H9 (cell line): ENCODE data around the gene GPR143. TPM values are rescaled to one million over a fixed set of nuclear protein-coding genes. Genes with fewer than 3 reads are reported as not detected.
"Not testable (repeated sequence)": the region's sequence is repeated elsewhere in the genome, so short reads cannot be mapped to it uniquely, and the experiment has no call there.

Experiments
- DNase-seq: peaks from one replicate; pipeline ENCODE4 v3.0.0-alpha.2; 2017
- H2AFZ ChIP-seq: one replicate; pipeline ENCODE4 v1.6.1; 2013; ENCODE audit warnings: mild to moderate bottlenecking, low read length, control low read depth, moderate library complexity
- H2AK5ac ChIP-seq: 2 replicates; pipeline ENCODE4 v1.6.1; 2013; ENCODE audit warnings: low read length, control low read depth, mixed read lengths; ENCODE audit not compliant: insufficient read length
- H2BK120ac ChIP-seq: one replicate; pipeline ENCODE4 v1.6.1; 2013; ENCODE audit warnings: low read depth, mild to moderate bottlenecking, low read length, control low read depth, inconsistent platforms; ENCODE audit not compliant: poor library complexity, severe bottlenecking
- H2BK12ac ChIP-seq: 2 replicates; pipeline ENCODE4 v1.6.1; 2013; ENCODE audit warnings: low read length, control low read depth, mixed read lengths, low read depth; ENCODE audit not compliant: insufficient read length
- H2BK15ac ChIP-seq: 2 replicates; pipeline ENCODE4 v1.6.1; 2013; ENCODE audit warnings: low read depth, low read length, control low read depth
- H2BK20ac ChIP-seq: one replicate; pipeline ENCODE4 v1.6.1; 2013; ENCODE audit warnings: low read depth, mild to moderate bottlenecking, low read length, control low read depth, inconsistent platforms; ENCODE audit not compliant: poor library complexity, severe bottlenecking
- H2BK5ac ChIP-seq: 2 replicates; pipeline ENCODE4 v1.6.1; 2013; ENCODE audit warnings: low read length, control low read depth, mixed read lengths; ENCODE audit not compliant: insufficient read length
- H3K14ac ChIP-seq: 2 replicates; pipeline ENCODE4 v1.6.1; 2013; ENCODE audit warnings: low read length, control low read depth; ENCODE audit not compliant: insufficient read depth
- H3K18ac ChIP-seq: 2 replicates; pipeline ENCODE4 v1.6.1; 2013; ENCODE audit warnings: low read depth, mild to moderate bottlenecking, mixed read lengths, low read length, control low read depth; ENCODE audit not compliant: insufficient read length
- H3K23ac ChIP-seq: 2 replicates; pipeline ENCODE4 v1.6.1; 2013; ENCODE audit warnings: low read length, control low read depth, mixed read lengths, low read depth; ENCODE audit not compliant: insufficient read length
- H3K23me2 ChIP-seq: 2 replicates; pipeline ENCODE4 v1.6.1; 2013; ENCODE audit warnings: low read depth, mild to moderate bottlenecking, mixed read lengths, low read length, control low read depth; ENCODE audit not compliant: insufficient read length, poor library complexity, severe bottlenecking
- H3K27ac ChIP-seq: 2 replicates; pipeline ENCODE4 v1.5.1; 2013; ENCODE audit warnings: low read length, control low read depth, mixed read lengths, low read depth; ENCODE audit not compliant: insufficient read length
- H3K27me3 ChIP-seq: 2 replicates; pipeline ENCODE4 v1.6.1; 2013; ENCODE audit warnings: low read length, control low read depth, inconsistent platforms; ENCODE audit not compliant: insufficient read depth
- H3K4ac ChIP-seq: 2 replicates; pipeline ENCODE4 v1.6.1; 2013; ENCODE audit warnings: low read depth, mild to moderate bottlenecking, control low read depth, inconsistent platforms, low read length, moderate library complexity
- H3K4me1 ChIP-seq: 2 replicates; pipeline ENCODE4 v1.6.1; 2013; ENCODE audit warnings: low read length, control low read depth, inconsistent platforms; ENCODE audit not compliant: insufficient read depth
- H3K4me2 ChIP-seq: 2 replicates; pipeline ENCODE4 v1.6.1; 2013; ENCODE audit warnings: low read length, control low read depth, mixed read lengths; ENCODE audit not compliant: insufficient read length, insufficient read depth
- H3K56ac ChIP-seq: 2 replicates; pipeline ENCODE4 v1.6.1; 2013; ENCODE audit warnings: low read depth, mild to moderate bottlenecking, mixed read lengths, low read length, control low read depth; ENCODE audit not compliant: insufficient read length
- H3K79me1 ChIP-seq: 2 replicates; pipeline ENCODE4 v1.6.1; 2013; ENCODE audit warnings: low read depth, mild to moderate bottlenecking, moderate library complexity, low read length, control low read depth, inconsistent platforms; ENCODE audit not compliant: insufficient read depth, poor library complexity, severe bottlenecking
- H3K79me2 ChIP-seq: 2 replicates; pipeline ENCODE4 v1.6.1; 2013; ENCODE audit warnings: low read length, control low read depth, inconsistent platforms; ENCODE audit not compliant: insufficient read depth
- H3K9ac ChIP-seq: 2 replicates; pipeline ENCODE4 v1.6.1; 2013; ENCODE audit warnings: low read length, control low read depth, mixed read lengths; ENCODE audit not compliant: insufficient read length; ENCODE audit errors: extremely low read depth
- H3K9me3 ChIP-seq: one replicate; pipeline ENCODE4 v1.6.1; 2013; ENCODE audit warnings: low read depth, low read length, inconsistent platforms; ENCODE audit not compliant: control insufficient read depth
- H3T11ph ChIP-seq: one replicate; pipeline ENCODE4 v1.6.1; 2013; ENCODE audit warnings: mild to moderate bottlenecking, low read length, control low read depth, inconsistent platforms
- H4K20me1 ChIP-seq: one replicate; pipeline ENCODE4 v1.6.1; 2013; ENCODE audit not compliant: control insufficient read depth, insufficient read length, insufficient read depth
- H4K5ac ChIP-seq: 2 replicates; pipeline ENCODE4 v1.6.1; 2013; ENCODE audit warnings: low read depth, mild to moderate bottlenecking, mixed read lengths, low read length, control low read depth; ENCODE audit not compliant: insufficient read length
- H4K8ac ChIP-seq: replicated peaks from 2 replicates; pipeline ENCODE4 v1.6.1; 2013; ENCODE audit warnings: low read length, control low read depth, mixed read lengths, low read depth; ENCODE audit not compliant: insufficient read length
- H4K91ac ChIP-seq: 2 replicates; pipeline ENCODE4 v1.6.1; 2013; ENCODE audit warnings: low read depth, mild to moderate bottlenecking, moderate library complexity, mixed read lengths, low read length, control low read depth; ENCODE audit not compliant: insufficient read length
- H3K27ac Mint-ChIP-seq, 3 experiments: 2 replicates in 2 of 3; 3 replicates in 1 of 3; pipeline ENCODE4 v1.8.0; 2020 to 2021; ENCODE audit warnings: mixed read lengths in 3 of 3, mild to moderate bottlenecking in 1 of 3, moderate library complexity in 1 of 3
- H3K27me3 Mint-ChIP-seq: 2 replicates; pipeline ENCODE4 v1.8.0; 2021; ENCODE audit warnings: low read depth, mild to moderate bottlenecking, moderate library complexity, mixed read lengths
- H3K36me3 Mint-ChIP-seq, 3 experiments: 2 replicates in 2 of 3; 3 replicates in 1 of 3; pipeline ENCODE4 v1.8.0; 2020 to 2021; ENCODE audit warnings: low read depth in 3 of 3, mixed read lengths in 3 of 3; ENCODE audit not compliant: insufficient read depth in 1 of 3
- H3K4me1 Mint-ChIP-seq, 2 experiments: 2 replicates each; pipeline ENCODE4 v1.8.0; 2020; ENCODE audit warnings: mixed read lengths in 2 of 2
- H3K4me3 Mint-ChIP-seq, 2 experiments: 2 replicates in 1 of 2; 3 replicates in 1 of 2; pipeline ENCODE4 v1.8.0; 2020 to 2021; ENCODE audit warnings: mild to moderate bottlenecking in 2 of 2, mixed read lengths in 2 of 2, moderate library complexity in 1 of 2
- H3K9me3 Mint-ChIP-seq, 2 experiments: 2 replicates in 1 of 2; 3 replicates in 1 of 2; pipeline ENCODE4 v1.8.0; 2020; ENCODE audit warnings: mild to moderate bottlenecking in 2 of 2, mixed read lengths in 2 of 2, moderate library complexity in 1 of 2
- WGBS: extraction: QIAGEN DNeasy Blood & Tissue Kit; methylation state at CpG from one replicate; pipeline ENCODE4 v1.1.7; 2013; ENCODE audit warnings: missing lambda C conversion rate, low lambda C conversion rate, mixed read lengths; ENCODE audit not compliant: insufficient read length; ENCODE audit errors: extremely low coverage; 5-methylcytosine and 5-hydroxymethylcytosine counted together
- total RNA-seq: library from RNA; stranded (reverse); gene quantifications from 2 replicates; pipeline ENCODE4 v1.2.1, GENCODE V29; 2021

The GPR143 gene
- total RNA-seq, 1 experiment from 2014 or later: 7.1 TPM

DNA sequence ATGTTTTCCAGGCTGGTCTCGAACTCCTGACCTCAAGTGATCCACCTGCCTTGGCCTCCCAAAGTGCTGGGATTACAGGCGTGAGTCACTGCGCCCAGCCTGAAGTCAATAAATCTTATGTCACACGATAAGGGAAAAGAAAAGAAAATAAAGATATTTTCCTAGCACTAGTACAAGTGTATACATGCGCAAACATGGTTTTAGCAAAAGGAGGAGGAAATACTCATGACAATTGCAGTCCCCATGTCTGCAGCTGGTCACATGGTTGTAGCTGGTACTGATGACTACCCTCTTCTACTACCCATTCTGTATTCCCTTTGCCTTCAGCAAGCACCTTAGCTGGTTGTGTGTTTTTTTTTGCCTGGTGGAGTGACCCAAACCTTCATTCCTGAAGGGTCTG lies 44.2 kb upstream of the GPR143 start:
- not testable (repeated sequence) for H3K4me3 Mint-ChIP-seq, H2BK20ac ChIP-seq, H3T11ph ChIP-seq, H4K20me1 ChIP-seq, H3K4ac ChIP-seq, H2AFZ ChIP-seq, H2BK5ac ChIP-seq, H3K9ac ChIP-seq, H4K8ac ChIP-seq, H4K5ac ChIP-seq, H4K91ac ChIP-seq, H3K4me1 ChIP-seq, H2BK120ac ChIP-seq, H3K9me3 ChIP-seq, H3K79me1 ChIP-seq, H3K14ac ChIP-seq, H2AK5ac ChIP-seq, H3K27me3 Mint-ChIP-seq, H3K79me2 ChIP-seq, H3K4me2 ChIP-seq, H2BK15ac ChIP-seq, H3K27ac Mint-ChIP-seq, H3K23ac ChIP-seq, H3K23me2 ChIP-seq, DNase-seq, H3K27me3 ChIP-seq, H3K27ac ChIP-seq, H3K56ac ChIP-seq, H2BK12ac ChIP-seq, H3K18ac ChIP-seq
- H3K36me3 Mint-ChIP-seq: peaks cover 4 to 16% (median 12%) of the 10 kb centered on the region in 3 experiments; a peak in 6 of 7 replicates
- WGBS: no CpG with 5 or more reads among the region's 5 CpGs
- peaks cover 10 to 25% of the 10 kb centered on the region in 2 experiments for H3K4me1 Mint-ChIP-seq
- H3K9me3 Mint-ChIP-seq: peaks cover 32 to 42% of the 10 kb centered on the region in 2 experiments
